Ishikawa (cell line): Measurements from ENCODE around the gene HOXB7.

Experiments used
- CEBPB ChIP-seq: IDR thresholded peaks from 2 replicates; pipeline ENCODE4 v1.6.1; 2012
- EP300 ChIP-seq: IDR thresholded peaks from 2 replicates; pipeline ENCODE4 v1.6.1; 2012; ENCODE audit warnings: borderline replicate concordance
- RAD21 ChIP-seq: IDR thresholded peaks from 2 replicates; pipeline ENCODE4 v1.6.1; 2012; ENCODE audit warnings: low read depth
- TCF12 ChIP-seq: IDR thresholded peaks from 2 replicates; pipeline ENCODE4 v1.6.1; 2012; ENCODE audit warnings: low read depth
- TEAD4 ChIP-seq: IDR thresholded peaks from 2 replicates; pipeline ENCODE4 v1.6.1; 2012
- ZBTB7A ChIP-seq: IDR thresholded peaks from 2 replicates; pipeline ENCODE4 v1.6.1; 2012; ENCODE audit warnings: low read depth
- TF ChIP-seq, protein P1 (sequence below): IDR thresholded peaks from 2 replicates; pipeline ENCODE4 v1.6.1; 2012; ENCODE audit warnings: low read depth, mild to moderate bottlenecking
- TF ChIP-seq, protein P2 (sequence below): IDR thresholded peaks from 2 replicates; pipeline ENCODE4 v1.6.1; 2012
- TF ChIP-seq, protein P3 (sequence below): IDR thresholded peaks from 2 replicates; pipeline ENCODE4 v1.6.1; 2012

DNA sequence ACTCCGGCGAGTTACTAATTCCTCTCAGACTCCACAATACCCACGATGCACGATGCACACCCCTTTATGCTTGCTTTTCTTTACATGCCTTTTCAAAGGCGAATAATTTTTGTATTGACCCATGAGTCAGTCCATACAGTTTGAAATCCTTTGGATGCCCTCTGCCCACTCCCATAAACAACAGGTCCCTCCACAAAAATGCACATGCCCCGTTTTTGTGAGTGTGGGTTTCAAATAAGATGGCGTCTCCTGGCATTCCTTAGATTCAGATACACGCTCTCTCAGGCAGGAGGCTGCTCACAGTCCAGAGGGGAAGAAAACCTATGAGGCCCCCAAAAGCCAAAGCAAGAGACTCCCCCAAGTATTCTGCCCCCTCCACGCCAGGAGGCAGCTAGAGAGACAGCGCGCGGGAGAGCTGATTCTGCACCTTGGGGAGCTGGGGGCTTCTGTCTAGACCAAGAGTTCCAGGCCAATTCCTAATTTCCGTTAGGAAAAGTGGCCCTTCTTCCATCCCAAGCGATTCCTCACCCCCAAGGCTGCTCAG is 34.9 kb upstream of the HOXB7 start:
- TF ChIP-seq EP300 (no peak), CEBPB (no peak), TEAD4 (no peak), TCF12 (no peak), RAD21 (no peak), ZBTB7A (no peak)
- TF ChIP-seq, protein P1, sequence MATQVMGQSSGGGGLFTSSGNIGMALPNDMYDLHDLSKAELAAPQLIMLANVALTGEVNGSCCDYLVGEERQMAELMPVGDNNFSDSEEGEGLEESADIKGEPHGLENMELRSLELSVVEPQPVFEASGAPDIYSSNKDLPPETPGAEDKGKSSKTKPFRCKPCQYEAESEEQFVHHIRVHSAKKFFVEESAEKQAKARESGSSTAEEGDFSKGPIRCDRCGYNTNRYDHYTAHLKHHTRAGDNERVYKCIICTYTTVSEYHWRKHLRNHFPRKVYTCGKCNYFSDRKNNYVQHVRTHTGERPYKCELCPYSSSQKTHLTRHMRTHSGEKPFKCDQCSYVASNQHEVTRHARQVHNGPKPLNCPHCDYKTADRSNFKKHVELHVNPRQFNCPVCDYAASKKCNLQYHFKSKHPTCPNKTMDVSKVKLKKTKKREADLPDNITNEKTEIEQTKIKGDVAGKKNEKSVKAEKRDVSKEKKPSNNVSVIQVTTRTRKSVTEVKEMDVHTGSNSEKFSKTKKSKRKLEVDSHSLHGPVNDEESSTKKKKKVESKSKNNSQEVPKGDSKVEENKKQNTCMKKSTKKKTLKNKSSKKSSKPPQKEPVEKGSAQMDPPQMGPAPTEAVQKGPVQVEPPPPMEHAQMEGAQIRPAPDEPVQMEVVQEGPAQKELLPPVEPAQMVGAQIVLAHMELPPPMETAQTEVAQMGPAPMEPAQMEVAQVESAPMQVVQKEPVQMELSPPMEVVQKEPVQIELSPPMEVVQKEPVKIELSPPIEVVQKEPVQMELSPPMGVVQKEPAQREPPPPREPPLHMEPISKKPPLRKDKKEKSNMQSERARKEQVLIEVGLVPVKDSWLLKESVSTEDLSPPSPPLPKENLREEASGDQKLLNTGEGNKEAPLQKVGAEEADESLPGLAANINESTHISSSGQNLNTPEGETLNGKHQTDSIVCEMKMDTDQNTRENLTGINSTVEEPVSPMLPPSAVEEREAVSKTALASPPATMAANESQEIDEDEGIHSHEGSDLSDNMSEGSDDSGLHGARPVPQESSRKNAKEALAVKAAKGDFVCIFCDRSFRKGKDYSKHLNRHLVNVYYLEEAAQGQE = no peak
- TF ChIP-seq, protein P2, sequence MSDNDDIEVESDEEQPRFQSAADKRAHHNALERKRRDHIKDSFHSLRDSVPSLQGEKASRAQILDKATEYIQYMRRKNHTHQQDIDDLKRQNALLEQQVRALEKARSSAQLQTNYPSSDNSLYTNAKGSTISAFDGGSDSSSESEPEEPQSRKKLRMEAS = no peak
- TF ChIP-seq, protein P3, sequence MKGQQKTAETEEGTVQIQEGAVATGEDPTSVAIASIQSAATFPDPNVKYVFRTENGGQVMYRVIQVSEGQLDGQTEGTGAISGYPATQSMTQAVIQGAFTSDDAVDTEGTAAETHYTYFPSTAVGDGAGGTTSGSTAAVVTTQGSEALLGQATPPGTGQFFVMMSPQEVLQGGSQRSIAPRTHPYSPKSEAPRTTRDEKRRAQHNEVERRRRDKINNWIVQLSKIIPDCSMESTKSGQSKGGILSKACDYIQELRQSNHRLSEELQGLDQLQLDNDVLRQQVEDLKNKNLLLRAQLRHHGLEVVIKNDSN = no peak
